HL-60 (cell line): ENCODE results near the gene HOXC12.

ENCODE experiments used
- DNase-seq, 2 experiments: peaks; one replicate each; pipeline ENCODE4 v3.0.0-alpha.2; 2010 to 2020; ENCODE audit warnings: low read depth in 1 of 2, low spot score in 1 of 2
- H3K27ac ChIP-seq: fragments of 250-450 bp; sonication (Bioruptor Pico); replicated peaks from 2 replicates; pipeline ENCODE4 v1.5.1; 2020; ENCODE audit warnings: mild to moderate bottlenecking, moderate library complexity
- H3K27me3 ChIP-seq: fragments of 250-450 bp; sonication (Bioruptor Pico); 2 replicates; pipeline ENCODE4 v1.5.1; 2021; ENCODE audit warnings: mild to moderate bottlenecking, moderate library complexity; ENCODE audit not compliant: insufficient read depth, poor library complexity, severe bottlenecking
- H3K4me3 ChIP-seq: replicated peaks from 2 replicates; pipeline ENCODE4 v1.5.1; 2011; ENCODE audit warnings: mild to moderate bottlenecking, control low read depth, low read length; ENCODE audit not compliant: insufficient read depth
- CTCF ChIP-seq: IDR thresholded peaks from one replicate; pipeline ENCODE4 v1.5.1; 2011; ENCODE audit warnings: low read length, control low read depth, inconsistent platforms; ENCODE audit not compliant: insufficient read depth
- GABPA ChIP-seq: IDR thresholded peaks from 2 replicates; pipeline ENCODE4 v1.6.1; 2012; ENCODE audit warnings: low read depth
- POLR2AphosphoS5 ChIP-seq: IDR thresholded peaks from 2 replicates; pipeline ENCODE4 v1.6.1; 2012; ENCODE audit warnings: low read depth
- SPI1 ChIP-seq: IDR thresholded peaks from 2 replicates; pipeline ENCODE4 v1.6.1; 2012; ENCODE audit warnings: low read depth, mild to moderate bottlenecking, borderline replicate concordance
- TF ChIP-seq, protein P1 (sequence below): IDR thresholded peaks from 2 replicates; pipeline ENCODE4 v1.6.1; 2012; ENCODE audit warnings: low read depth; ENCODE audit not compliant: insufficient replicate concordance

Gene HOXC12

GRCh38 chr12:54002278-54002914 lies 47.7 kb downstream of the HOXC12 start:
- H3K4me3 ChIP-seq = no peak overlapping the region
- TF ChIP-seq, protein P1, sequence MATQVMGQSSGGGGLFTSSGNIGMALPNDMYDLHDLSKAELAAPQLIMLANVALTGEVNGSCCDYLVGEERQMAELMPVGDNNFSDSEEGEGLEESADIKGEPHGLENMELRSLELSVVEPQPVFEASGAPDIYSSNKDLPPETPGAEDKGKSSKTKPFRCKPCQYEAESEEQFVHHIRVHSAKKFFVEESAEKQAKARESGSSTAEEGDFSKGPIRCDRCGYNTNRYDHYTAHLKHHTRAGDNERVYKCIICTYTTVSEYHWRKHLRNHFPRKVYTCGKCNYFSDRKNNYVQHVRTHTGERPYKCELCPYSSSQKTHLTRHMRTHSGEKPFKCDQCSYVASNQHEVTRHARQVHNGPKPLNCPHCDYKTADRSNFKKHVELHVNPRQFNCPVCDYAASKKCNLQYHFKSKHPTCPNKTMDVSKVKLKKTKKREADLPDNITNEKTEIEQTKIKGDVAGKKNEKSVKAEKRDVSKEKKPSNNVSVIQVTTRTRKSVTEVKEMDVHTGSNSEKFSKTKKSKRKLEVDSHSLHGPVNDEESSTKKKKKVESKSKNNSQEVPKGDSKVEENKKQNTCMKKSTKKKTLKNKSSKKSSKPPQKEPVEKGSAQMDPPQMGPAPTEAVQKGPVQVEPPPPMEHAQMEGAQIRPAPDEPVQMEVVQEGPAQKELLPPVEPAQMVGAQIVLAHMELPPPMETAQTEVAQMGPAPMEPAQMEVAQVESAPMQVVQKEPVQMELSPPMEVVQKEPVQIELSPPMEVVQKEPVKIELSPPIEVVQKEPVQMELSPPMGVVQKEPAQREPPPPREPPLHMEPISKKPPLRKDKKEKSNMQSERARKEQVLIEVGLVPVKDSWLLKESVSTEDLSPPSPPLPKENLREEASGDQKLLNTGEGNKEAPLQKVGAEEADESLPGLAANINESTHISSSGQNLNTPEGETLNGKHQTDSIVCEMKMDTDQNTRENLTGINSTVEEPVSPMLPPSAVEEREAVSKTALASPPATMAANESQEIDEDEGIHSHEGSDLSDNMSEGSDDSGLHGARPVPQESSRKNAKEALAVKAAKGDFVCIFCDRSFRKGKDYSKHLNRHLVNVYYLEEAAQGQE = no peak
- TF ChIP-seq SPI1 = no peak
- no peak for TF ChIP-seq POLR2AphosphoS5
- TF ChIP-seq GABPA = no peak
- H3K27ac ChIP-seq = no peak overlapping the region
- DNase-seq = no peak
- H3K27me3 ChIP-seq = peaks cover 91% of the 10 kb centered on the region

DNA sequence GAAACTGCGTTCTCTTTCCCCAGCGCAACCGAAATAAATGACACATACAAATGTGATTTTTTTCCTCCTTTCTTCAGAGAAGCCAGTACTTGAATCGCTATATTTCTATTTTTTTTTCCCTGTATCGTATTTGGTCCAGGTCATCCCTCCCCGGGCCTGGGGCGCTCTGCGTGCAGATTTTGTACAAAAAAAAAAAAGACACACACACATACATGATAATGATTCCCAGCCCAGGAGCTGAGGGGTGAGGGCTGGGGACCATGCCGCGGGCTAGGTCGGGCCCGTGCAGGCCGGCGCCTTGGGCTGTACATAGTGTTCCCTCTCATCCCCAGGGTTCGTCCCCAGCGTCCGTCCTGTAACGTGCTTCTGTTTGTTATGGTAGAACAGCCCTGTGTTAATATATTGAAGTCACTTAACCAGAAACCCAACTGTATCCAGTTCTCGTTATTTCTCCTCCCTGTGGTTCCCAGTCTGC lies 48.2 kb downstream of the HOXC12 start:
- DNase-seq = no peak
- peaks cover 91% of the 10 kb centered on the region for H3K27me3 ChIP-seq

DNA sequence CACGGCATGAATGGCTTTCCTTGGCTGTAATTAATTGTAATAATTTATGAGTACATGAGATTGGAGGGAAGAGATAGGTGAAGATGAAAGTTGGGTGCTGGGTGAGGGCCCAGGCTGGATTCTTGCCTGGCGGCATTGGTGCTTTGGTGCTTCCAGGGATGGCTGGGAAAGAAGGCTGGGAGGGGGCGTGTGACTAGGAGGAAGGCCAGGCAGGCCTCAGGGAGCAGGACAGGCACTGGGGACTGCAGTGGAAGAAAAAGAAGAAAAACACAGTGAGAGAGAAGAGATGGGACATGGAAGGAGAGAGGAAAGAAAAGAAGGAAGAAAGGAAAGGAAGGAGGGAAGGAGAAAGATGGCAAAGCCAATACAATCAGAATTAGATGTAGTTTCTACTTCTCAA lies 48.9 kb downstream of the HOXC12 start:
- H3K27ac ChIP-seq = no peak overlapping the region
- no peak overlapping the region for H3K4me3 ChIP-seq
- DNase-seq = no peak
- TF ChIP-seq GABPA (no peak), CTCF (no peak), POLR2AphosphoS5 (no peak), SPI1 (no peak)
- TF ChIP-seq, protein P1 = no peak
- H3K27me3 ChIP-seq = peaks cover 89% of the 10 kb centered on the region

More for the DNA sequence above, 48.2 kb downstream of the HOXC12 start:
- H3K27ac ChIP-seq = no peak overlapping the region
- no peak for TF ChIP-seq CTCF
- TF ChIP-seq POLR2AphosphoS5 = no peak
- TF ChIP-seq, protein P1 = no peak
- TF ChIP-seq SPI1 = no peak
- no peak for TF ChIP-seq GABPA
- no peak overlapping the region for H3K4me3 ChIP-seq
